GM12878 (cell line): ENCODE results near the gene GGT6. TPM values are rescaled to one million over a fixed set of nuclear protein-coding genes. Genes with fewer than 3 reads are reported as not detected.

Experiments used
- ATAC-seq: fragments of 200-7000 bp; cut with Tn5 transposase; 3 replicates; pipeline ENCODE4 v1.9.1; 2020; ENCODE audit warnings: mild to moderate bottlenecking, moderate library complexity
- BruUV-seq: library from RNA; stranded (reverse); fragments of 400-500 nt; replicated peaks from 2 replicates; lab custom pipeline; 2021; lab: Mats Ljungman, UMichigan
- CTCF ChIA-PET: fragments of 300-600 bp; sonication (Branson Sonifier 250); formaldehyde crosslinking; extraction: SDS; loops from one replicate; lab custom pipeline; 2021; ENCODE audit warnings: inconsistent platforms; lab: Yijun Ruan, JAX
- POLR2A ChIA-PET: fragments of 350-600 bp; formaldehyde crosslinking; extraction: SDS; loops from one replicate; lab custom pipeline; 2021; ENCODE audit warnings: inconsistent platforms; lab: Charles Lee
- RAD21 ChIA-PET: fragments of 300-600 bp; sonication (Branson Sonifier 250); formaldehyde crosslinking; loops from one replicate; lab custom pipeline; 2023; ENCODE audit warnings: antibody characterized with exemption; ENCODE audit not compliant: unreplicated experiment; lab: Charles Lee
- SMC1A ChIA-PET: fragments of 300-600 bp; sonication (Branson Sonifier 250); formaldehyde crosslinking; loops from one replicate; lab custom pipeline; 2023; ENCODE audit not compliant: unreplicated experiment, uncharacterized antibody; lab: Charles Lee
- DNase-seq: peaks from one replicate; pipeline ENCODE4 v3.0.0-alpha.2; 2011; ENCODE audit warnings: low read depth, low spot score
- FAIRE-seq: peaks from 3 replicates; lab custom pipeline; 2011; peaks lifted over from hg19 to GRCh38; lab: Jason Lieb, UNC
- H2AFZ ChIP-seq: 2 replicates; pipeline ENCODE4 v1.6.0; 2011; ENCODE audit warnings: low read depth, low read length, control low read depth; ENCODE audit not compliant: control insufficient read depth
- H3K27ac ChIP-seq: 2 replicates; pipeline ENCODE4 v1.5.1; 2011; ENCODE audit warnings: control low read depth; ENCODE audit not compliant: control insufficient read depth, insufficient read depth
- H3K27me3 ChIP-seq, 2 experiments: replicated peaks in 1 of 2; 2 replicates each; pipeline versions ENCODE4 v1.6.0 to v1.6.1; 2011; ENCODE audit warnings: low read length in 1 of 2; ENCODE audit not compliant: control insufficient read depth in 2 of 2, insufficient read depth in 2 of 2
- H3K36me3 ChIP-seq, 2 experiments: 2 replicates each; pipeline ENCODE4 v1.5.1; 2011; ENCODE audit warnings: low read length in 1 of 2; ENCODE audit not compliant: control insufficient read depth in 2 of 2, insufficient read depth in 2 of 2
- H3K4me1 ChIP-seq: 2 replicates; pipeline ENCODE4 v1.6.1; 2011; ENCODE audit warnings: mild to moderate bottlenecking, low read length, moderate library complexity, mixed read lengths; ENCODE audit not compliant: control insufficient read depth, insufficient read depth
- H3K4me2 ChIP-seq: 2 replicates; pipeline ENCODE4 v1.6.0; 2011; ENCODE audit warnings: control low read depth; ENCODE audit not compliant: control insufficient read depth, insufficient read depth
- H3K4me3 ChIP-seq: fragments of 200-600 bp; sonication (generic); 2 replicates; pipeline ENCODE4 v1.5.1; 2016
- H3K79me2 ChIP-seq: 2 replicates; pipeline ENCODE4 v1.6.0; 2011; ENCODE audit warnings: low read length; ENCODE audit not compliant: control insufficient read depth, insufficient read depth
- H3K9ac ChIP-seq: 2 replicates; pipeline ENCODE4 v1.8.0; 2011; ENCODE audit warnings: low read length, control low read depth, mixed read lengths; ENCODE audit not compliant: control insufficient read depth, insufficient read depth
- H3K9me3 ChIP-seq: replicated peaks from 3 replicates; pipeline ENCODE4 v1.5.1; 2011; ENCODE audit warnings: mild to moderate bottlenecking, low read length; ENCODE audit not compliant: control insufficient read depth, insufficient read depth
- H4K20me1 ChIP-seq: 2 replicates; pipeline ENCODE4 v1.6.0; 2011; ENCODE audit not compliant: control insufficient read depth, insufficient read depth
- BCL3 ChIP-seq: IDR thresholded peaks from 2 replicates; pipeline ENCODE4 v1.6.1; 2011; ENCODE audit warnings: borderline replicate concordance, low read depth, mild to moderate bottlenecking, moderate library complexity, low read length; ENCODE audit not compliant: insufficient read depth, poor library complexity, severe bottlenecking
- CREM ChIP-seq: IDR thresholded peaks from 2 replicates; pipeline ENCODE4 v1.6.1; 2014; ENCODE audit warnings: antibody characterized with exemption, low read depth
- CUX1 ChIP-seq: IDR thresholded peaks from 2 replicates; pipeline ENCODE4 v1.6.1; 2012; ENCODE audit warnings: improper control_type of control experiment, low read depth, low read length; ENCODE audit not compliant: insufficient replicate concordance
- E2F8 ChIP-seq: fragments of 450-650 bp; IDR thresholded peaks from 2 replicates; pipeline ENCODE4 v1.6.1; 2018; ENCODE audit warnings: mild to moderate bottlenecking, low read depth, moderate library complexity; ENCODE audit not compliant: partially characterized antibody
- ETV6 ChIP-seq, 2 experiments: fragments of 450-650 bp in 1 of 2; IDR thresholded peaks in 1 of 2; conservative IDR thresholded peaks in 1 of 2; 2 replicates each; pipeline ENCODE4 v1.6.1; 2014; ENCODE audit warnings: antibody characterized with exemption in 1 of 2, borderline replicate concordance in 1 of 2, low read depth in 1 of 2, mild to moderate bottlenecking in 1 of 2, moderate library complexity in 1 of 2
- IRF3 ChIP-seq: fragments of 450-650 bp; IDR thresholded peaks from 2 replicates; pipeline ENCODE4 v1.6.1; 2014; ENCODE audit warnings: mild to moderate bottlenecking
- NFYA ChIP-seq: IDR thresholded peaks from 2 replicates; pipeline ENCODE4 v1.6.1; 2011; ENCODE audit warnings: low read depth, mild to moderate bottlenecking, low read length, improper control_type of control experiment, borderline replicate concordance
- PML ChIP-seq: IDR thresholded peaks from 2 replicates; pipeline ENCODE4 v1.6.1; 2012; ENCODE audit warnings: low read length, inconsistent platforms
- POLR2A ChIP-seq: IDR thresholded peaks from 2 replicates; pipeline ENCODE4 v1.6.1; 2011; ENCODE audit warnings: low read depth, mild to moderate bottlenecking, low read length
- SMC3 ChIP-seq: IDR thresholded peaks from 2 replicates; pipeline ENCODE4 v1.6.1; 2011; ENCODE audit warnings: low read length, improper control_type of control experiment, borderline replicate concordance
- TCF12 ChIP-seq: IDR thresholded peaks from 2 replicates; pipeline ENCODE4 v1.6.1; 2011; ENCODE audit warnings: low read depth, mild to moderate bottlenecking, low read length
- USF2 ChIP-seq: IDR thresholded peaks from 2 replicates; pipeline ENCODE4 v1.6.1; 2011; ENCODE audit warnings: low read depth, low read length, improper control_type of control experiment, borderline replicate concordance
- WGBS: methylation state at CpG from one replicate; pipeline ENCODE4 v1.1.6; 2016; ENCODE audit warnings: low lambda C conversion rate; ENCODE audit not compliant: insufficient replicate concordance, insufficient coverage; ENCODE audit errors: missing lambda C conversion rate; 5-methylcytosine and 5-hydroxymethylcytosine counted together
- in situ Hi-C: fragments of 300-500 bp; cut with MboI; formaldehyde crosslinking; loops from 9 replicates; pipeline ENCODE4 v1.14.3; 2018; ENCODE audit warnings: mixed read lengths
- intact Hi-C: fragments of 100-400 bp; cut with micrococcal nuclease; formaldehyde crosslinking; loops from one replicate; pipeline ENCODE4 v1.14.2; 2022; ENCODE audit not compliant: unreplicated experiment
- polyA plus RNA-seq, 11 experiments: library from polyadenylated mRNA; depleted of rRNA in 4 of 11; unstranded in 6 of 11; stranded (reverse) in 5 of 11; fragments of >200 nt; fragmentation: Nextera tagmentation in 4 of 11; fragmentation: Illumina TruSeq in 1 of 11; extraction: Ambion mirVana in 4 of 11; extraction: Trizol in 1 of 11; gene quantifications; 1 replicate in 1 of 11; 2 replicates in 10 of 11; pipeline versions ENCODE4 v1.2.1 to v1.2.3, GENCODE V29; 2011 to 2016; ENCODE audit warnings: inconsistent platforms in 2 of 11, missing spikeins in 2 of 11, low read depth in 1 of 11
- total RNA-seq, 4 experiments: library from RNA; depleted of rRNA in 3 of 4; stranded (reverse); fragments of >200 nt in 3 of 4; fragmentation: Illumina TruSeq in 1 of 4; extraction: Trizol in 1 of 4; gene quantifications; 2 replicates each; pipeline versions ENCODE4 v1.2.1 to v1.2.3, GENCODE V29; 2013 to 2021

GGT6 gene
- total and polyA plus RNA-seq, 10 of the 15 experiments (the other 5 are each of a cell fraction or from before 2014, with no cell fraction given): 0.01 to 0.26 (median 0.13) TPM; not detected in 5

GRCh38 chr17:4536259-4536741 is 24.1 kb downstream of the GGT6 start:
- Histone ChIP-seq H4K20me1 (no peaks in the 10 kb centered on the region), H3K4me2 (no peak overlapping the region), H3K36me3 (peaks cover 0 to 19% of the 10 kb centered on the region in 2 experiments; a peak in 3 of 4 replicates), H3K79me2 (no peaks in the 10 kb centered on the region), H3K4me3 (no peak overlapping the region), H3K9ac (no peak overlapping the region), H2AFZ (no peak overlapping the region), H3K4me1 (no peaks in the 10 kb centered on the region), H3K27ac (no peak overlapping the region), H3K9me3 (no peaks in the 10 kb centered on the region), H3K27me3 (no peaks in the 10 kb centered on the region)
- no peak for DNase-seq
- ATAC-seq: no peak; the same call in 2 of the 3 replicates
- POLR2A ChIA-PET: no interaction called here
- SMC1A ChIA-PET: no interaction called here
- RAD21 ChIA-PET: no interaction called here
- in situ Hi-C loops (no loop called here), intact Hi-C loops (no loop called here)
- no TSS peak for BruUV-seq
- 79% methylated on average over 19 of the region's 19 CpGs for WGBS
- CTCF ChIA-PET: interaction anchor here (1.7 kb wide), 1 partner anchor 30 kb away, joined by 4 read pairs; no protein-coding TSS in a partner anchor
- no peak for FAIRE-seq
- no peak for TF ChIP-seq NFYA
- peak; percentile 46 for TF ChIP-seq BCL3
- TF ChIP-seq SMC3: no peak
- TF ChIP-seq USF2: no peak
- no peak for TF ChIP-seq TCF12
- no peak for TF ChIP-seq CREM
- TF ChIP-seq PML: no peak
- TF ChIP-seq ETV6 (conservative IDR thresholded peaks at IDR 0.05 in 1 of 2, IDR thresholded peaks at IDR 0.05 in 1 of 2; ENCODE audit: borderline replicate concordance in 1 of 2, low read depth in 1 of 2): no peak
- TF ChIP-seq E2F8: no peak
- peak; percentile 55; the same call in 1 of the 2 replicates for TF ChIP-seq POLR2A
- TF ChIP-seq IRF3: no peak
- no peak for TF ChIP-seq CUX1
